HG03432 (cell line): ENCODE results near the gene CTTN.

Experiments
- ATAC-seq: cut with Tn5 transposase; IDR thresholded peaks from one replicate; pipeline ENCODE4 v1.9.1; 2021; ENCODE audit warnings: mild to moderate bottlenecking, moderate library complexity; ENCODE audit not compliant: unreplicated experiment

The CTTN gene

DNA sequence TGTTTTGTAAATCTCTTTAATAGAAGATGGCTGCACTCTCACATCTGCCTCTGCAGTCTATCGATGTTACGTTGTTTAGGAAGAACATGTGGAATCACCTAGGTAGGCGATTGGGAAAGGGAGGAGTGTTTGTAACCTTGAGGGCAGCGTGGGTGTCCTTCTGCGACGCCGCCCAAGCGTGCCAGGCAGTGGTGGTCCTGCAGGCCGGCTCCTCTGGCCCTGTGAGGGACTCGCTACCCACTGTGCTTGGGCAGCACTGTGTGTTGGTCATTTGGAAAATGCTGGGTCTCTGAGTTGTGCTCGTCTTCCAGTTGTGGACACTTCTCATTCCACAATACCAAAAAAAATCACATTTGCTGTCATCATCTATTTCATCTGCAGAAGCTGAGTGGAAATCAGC, 29.1 kb downstream of the CTTN start:
- ATAC-seq: no peak

- no peak for ATAC-seq
These were observed 30.5 kb downstream of the CTTN start for GRCh38 chr11:70428701-70429427.

DNA sequence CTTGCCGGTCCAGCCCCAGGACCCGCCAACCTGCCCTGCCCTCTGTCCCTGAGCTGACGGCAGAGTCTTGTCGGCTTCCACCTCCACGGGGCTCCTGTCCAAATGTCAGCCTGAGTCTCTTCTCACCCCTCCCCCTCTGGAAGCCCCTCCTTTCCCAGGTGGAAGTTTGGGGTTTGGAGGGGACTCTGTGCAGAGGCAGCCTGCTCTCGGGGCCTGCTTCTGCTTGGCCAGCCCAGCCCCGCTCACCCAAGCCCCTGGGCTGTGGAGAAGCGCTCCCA, 31.0 kb downstream of the CTTN start:
- no peak for ATAC-seq

- no peak for ATAC-seq
These were observed 31.6 kb downstream of the CTTN start for GRCh38 chr11:70429724-70430521.

DNA sequence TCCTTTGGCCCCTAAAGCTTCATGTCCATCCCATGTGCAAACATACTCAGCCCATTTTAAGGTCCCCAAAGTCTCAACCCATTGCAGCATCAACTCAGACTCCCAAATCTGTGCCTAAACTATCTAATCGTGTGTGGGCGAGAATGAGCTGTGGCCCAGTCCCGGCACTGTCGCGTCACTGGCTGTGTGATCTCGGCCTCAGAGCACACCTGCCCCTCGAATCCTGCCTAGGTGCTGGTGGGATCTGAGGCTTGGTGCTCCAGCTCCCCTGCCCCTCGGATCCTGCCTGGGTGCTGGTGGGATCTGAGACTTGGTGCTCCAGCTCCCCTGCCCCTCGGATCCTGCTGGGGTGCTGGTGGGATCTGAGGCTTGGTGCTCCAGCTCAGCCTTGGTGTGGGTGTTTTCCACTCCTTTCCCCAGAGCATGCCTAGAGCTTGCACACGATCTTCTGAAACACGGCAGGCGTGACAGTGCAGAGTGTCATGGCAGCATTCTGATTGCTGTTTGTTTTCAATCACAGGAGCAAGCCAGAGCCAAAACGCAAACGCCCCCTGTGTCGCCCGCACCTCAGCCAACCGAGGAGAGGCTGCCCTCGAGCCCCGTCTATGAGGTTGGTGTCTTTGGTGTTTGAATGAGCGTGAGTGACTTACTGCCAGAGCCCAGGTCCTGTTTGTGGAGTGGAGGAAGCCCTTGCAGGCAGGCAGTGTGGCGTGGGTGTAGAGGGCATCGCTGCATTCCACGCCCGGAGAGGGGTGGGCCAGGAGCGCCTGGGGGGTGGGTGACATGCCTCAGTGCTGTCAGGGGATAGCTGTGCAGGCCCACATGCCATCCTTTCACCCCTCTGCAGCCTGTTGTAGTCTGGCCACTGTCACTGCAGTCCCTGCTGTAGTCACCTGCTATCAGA, 32.6 kb downstream of the CTTN start:
- ATAC-seq: no peak

DNA sequence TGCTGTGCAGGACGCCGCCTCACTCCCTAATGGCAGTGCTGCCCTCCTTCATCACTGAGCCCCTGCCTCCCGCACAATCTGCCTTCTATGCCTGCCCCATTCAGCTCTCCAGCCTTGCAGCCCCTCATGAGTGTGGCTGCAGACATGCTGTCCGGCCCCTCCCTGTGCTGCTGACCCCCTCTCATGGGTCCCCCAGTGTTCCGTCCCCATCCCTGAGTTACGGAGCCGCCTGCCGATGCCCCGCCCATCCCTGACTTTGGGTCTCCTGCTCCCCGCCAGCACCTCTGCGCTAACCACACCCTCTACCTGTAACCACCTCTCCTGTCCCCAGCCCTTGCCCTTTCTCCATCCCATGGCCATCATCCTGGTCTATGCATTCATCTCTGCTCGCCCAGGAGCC, 33.3 kb downstream of the CTTN start:
- ATAC-seq: no peak

DNA sequence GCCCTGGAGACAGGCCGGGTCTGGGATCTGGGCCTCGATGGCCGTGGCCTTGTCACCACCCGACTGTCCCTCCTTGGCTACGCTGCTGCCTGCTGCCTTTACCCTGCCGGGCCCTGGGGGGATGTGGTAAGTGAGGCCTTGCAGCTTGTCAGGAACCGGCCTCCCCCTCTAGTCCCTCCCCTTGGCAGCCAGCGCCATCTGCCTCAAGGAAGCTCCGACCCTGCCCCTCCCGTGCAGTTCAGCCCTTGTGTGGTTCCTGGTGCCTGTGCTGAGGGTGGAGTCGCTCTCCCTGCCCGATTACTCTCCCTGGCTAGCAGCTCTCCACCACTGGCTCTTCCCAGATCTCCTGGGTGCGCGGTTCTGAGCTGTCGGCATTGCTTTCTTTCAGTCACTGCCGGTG, 33.7 kb downstream of the CTTN start:
- no peak for ATAC-seq

- no peak for ATAC-seq
These were observed 34.3 kb downstream of the CTTN start for GRCh38 chr11:70432580-70432979.

GRCh38 chr11:70433038-70433437, 34.7 kb downstream of the CTTN start:
- ATAC-seq: no peak

DNA sequence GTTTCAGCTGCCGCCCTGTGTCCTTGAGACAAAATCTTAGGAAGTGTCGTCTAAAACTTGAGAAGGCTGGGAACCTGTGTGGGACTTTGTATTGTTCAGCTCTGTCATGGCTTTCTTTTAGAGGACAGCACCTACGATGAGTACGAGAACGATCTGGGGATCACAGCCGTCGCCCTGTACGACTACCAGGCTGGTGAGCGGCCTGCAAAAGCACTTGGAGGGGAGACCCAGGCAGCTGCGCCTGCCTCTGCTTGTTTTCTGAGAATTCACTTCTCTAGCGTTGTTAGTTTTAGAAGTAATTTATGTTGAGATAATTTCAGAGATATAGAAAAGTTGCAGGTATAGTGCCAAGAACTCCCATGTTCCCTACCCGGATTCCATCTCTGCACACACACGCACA, 35.2 kb downstream of the CTTN start:
- no peak for ATAC-seq

- no peak for ATAC-seq
These were observed 35.9 kb downstream of the CTTN start for GRCh38 chr11:70433966-70434812.

GRCh38 chr11:70434813-70435278, 36.5 kb downstream of the CTTN start:
- ATAC-seq: no peak

DNA sequence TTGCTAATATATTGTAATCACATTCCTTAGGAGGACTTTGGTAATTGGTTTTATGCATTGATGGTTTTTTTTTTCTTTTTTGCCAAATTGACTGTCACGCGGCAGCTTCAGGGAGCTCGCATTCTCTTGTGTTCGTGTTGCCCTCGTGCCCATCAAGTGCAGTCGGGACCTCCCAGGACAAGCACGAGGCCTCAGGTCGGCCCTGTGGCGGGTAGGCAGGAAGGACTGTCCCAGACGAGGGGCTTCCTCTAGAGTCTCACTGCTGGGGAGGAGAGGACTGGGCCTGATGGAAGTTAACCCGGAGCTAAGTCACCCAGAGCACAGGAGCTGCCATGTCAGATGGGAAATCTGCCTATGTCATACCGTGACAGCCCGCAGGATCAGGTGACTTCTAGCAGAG, 37.0 kb downstream of the CTTN start:
- ATAC-seq: no peak

GRCh38 chr11:70435765-70436500, 37.6 kb downstream of the CTTN start:
- ATAC-seq: no peak

GRCh38 chr11:70436501-70436860, 38.2 kb downstream of the CTTN start:
- no peak for ATAC-seq

DNA sequence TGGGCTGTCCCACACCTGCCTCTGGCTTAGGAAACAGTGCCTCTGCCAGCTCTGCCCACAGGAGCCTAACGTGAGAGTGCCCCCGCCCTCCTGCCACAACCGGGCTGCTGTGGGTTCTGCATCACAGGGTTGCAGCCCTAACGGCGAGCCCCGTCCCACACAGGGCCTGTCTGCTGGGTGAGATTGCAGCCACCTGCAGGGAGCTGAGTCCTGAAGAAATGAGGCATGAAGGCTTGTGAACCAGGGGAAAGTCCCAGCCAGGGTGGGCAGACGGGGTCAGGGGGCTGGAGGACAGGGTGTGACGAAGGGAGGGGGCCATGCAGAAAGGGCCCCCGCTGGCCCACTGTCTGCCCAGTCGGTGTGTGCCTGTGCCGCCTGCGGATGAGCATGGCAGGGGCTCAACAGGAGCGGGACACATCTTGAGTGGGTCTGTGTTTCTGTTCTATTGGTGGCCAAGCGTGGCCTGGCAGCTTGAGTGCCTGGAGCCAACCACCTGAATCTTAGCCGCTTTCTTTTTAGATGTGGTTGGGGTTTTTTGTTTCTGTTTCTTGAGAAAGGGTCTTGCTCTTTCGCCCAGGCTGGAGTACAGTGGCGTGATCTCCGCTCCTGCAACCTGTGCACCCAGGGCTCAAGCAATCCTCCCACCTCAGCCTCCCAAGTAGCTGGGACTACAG, 38.9 kb downstream of the CTTN start:
- ATAC-seq: peak; percentile 59

GRCh38 chr11:70440206-70440605, 41.9 kb downstream of the CTTN start:
- ATAC-seq: no peak

DNA sequence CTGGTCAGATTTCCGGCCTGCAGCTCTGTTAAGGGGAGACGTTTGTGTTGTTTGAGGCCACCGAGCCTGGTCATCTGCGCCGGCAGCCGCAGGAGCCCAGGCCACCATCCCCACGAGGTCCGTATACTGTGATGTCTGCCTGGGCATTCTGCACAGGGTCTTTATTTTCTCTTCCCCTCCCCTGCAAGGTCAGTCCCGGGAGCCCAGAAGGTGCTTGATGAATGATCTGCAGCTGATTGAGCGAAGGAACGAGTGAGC, 45.4 kb downstream of the CTTN start:
- ATAC-seq: no peak

DNA sequence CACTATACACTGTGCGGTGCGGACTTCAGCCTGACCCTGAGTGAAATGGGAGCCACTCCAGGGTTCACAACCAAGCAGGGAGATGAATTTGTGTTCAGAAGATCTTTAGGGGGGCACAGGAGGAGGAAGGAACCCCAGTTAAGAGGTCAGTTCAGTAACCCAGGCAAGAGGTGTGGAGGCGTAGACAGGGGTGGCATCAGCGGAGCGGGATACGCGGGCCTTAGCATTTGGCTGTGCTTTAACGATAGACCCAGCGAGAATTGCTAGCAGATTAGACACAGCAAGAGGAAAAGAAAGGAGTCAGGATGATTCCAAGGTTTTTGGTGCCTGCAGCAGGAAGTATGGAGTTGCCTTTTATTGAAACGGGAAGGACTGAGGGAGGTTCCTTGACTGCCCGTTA, 46.8 kb downstream of the CTTN start:
- no peak for ATAC-seq

DNA sequence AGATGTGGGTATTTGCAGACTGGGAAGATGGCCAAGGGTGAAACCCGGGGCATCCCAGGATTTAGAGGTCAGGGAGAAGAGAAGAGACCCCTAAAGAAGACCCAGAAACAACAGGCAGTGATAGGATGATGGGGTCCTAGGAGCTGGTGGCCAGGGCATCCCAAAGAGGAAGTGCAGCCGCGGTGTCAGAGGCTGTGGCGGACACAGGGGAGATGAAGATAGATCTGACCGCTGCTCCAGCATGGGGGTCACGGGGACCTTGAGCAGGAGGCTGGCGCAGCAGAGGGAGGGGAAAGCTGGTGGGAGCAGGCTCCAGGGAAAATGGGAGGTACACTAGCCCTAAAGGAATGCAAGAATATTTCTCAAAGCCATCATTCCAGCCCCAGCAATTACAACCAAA, 47.3 kb downstream of the CTTN start:
- no peak for ATAC-seq
